HG03159 (cell line): ENCODE measurements around the gene DNER.
"Not testable (repeated sequence)": the region's sequence is repeated elsewhere in the genome, so short reads cannot be mapped to it uniquely, and the experiment has no call there.

Source experiments
- ATAC-seq: cut with Tn5 transposase; IDR thresholded peaks from one replicate; pipeline ENCODE4 v1.9.1; 2021; ENCODE audit warnings: mild to moderate bottlenecking, moderate library complexity; ENCODE audit not compliant: unreplicated experiment

DNER gene

DNA sequence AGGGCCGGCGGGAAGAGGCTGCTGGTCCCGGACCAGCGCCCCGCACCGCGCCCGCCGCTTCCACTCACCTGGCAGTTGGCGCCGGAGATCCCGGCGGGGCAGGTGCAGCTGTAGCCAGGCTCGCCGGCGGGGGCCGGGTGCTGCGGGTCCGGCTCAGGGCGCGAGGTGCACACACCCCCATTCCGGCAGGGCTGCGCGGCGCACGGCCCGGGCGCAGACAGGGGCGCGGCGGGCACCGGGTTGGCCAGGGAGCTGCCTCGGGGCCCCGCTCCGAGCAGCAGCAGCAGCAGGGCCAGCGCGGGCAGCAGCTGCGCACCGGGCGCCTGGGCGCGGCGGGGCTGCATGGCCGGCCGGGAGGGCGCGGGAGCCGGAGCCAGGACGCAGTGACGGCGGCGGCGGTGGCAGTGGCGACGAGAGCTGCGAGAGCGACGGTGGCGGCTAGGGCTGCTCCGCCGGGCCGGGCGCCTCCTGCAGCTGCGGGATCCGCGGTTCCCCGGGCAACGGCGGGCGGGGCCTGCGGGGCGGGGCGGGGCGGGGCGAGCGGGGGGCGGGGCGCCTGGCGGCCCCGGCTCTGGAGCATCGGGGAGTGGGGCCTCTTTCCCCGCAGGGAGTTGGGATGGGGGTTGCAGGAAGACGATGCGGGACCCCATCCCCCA lies at the start of gene DNER:
Gene DNER (minus strand): TSS at position 476 of the 656 bp plus-strand sequence. CDS start 132 bp downstream, at position 344.
- peak; percentile 83 for ATAC-seq

DNA sequence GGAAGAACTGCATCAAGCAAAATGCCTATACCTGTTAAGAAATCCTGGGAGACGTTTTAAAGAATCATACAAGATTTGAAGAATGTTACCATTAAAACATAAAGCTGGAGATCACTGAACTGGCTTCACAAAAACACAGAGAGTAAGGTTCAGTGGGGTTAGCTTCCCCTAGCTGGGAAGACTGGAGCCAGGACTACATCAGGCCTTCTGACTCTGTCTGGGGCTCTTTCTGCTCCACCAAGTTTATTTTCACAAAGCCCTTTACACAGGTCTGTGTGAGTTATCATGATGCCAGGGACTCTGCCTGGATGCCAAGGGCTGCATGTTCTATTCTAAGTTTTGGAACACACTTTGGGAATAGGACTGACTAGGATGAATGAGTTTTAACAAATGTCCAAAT lies 47.3 kb upstream of the DNER start:
- no peak for ATAC-seq

- not testable (repeated sequence) for ATAC-seq
Observed at GRCh38 chr2:229757462-229757861, 43.1 kb upstream of the DNER start.

DNA sequence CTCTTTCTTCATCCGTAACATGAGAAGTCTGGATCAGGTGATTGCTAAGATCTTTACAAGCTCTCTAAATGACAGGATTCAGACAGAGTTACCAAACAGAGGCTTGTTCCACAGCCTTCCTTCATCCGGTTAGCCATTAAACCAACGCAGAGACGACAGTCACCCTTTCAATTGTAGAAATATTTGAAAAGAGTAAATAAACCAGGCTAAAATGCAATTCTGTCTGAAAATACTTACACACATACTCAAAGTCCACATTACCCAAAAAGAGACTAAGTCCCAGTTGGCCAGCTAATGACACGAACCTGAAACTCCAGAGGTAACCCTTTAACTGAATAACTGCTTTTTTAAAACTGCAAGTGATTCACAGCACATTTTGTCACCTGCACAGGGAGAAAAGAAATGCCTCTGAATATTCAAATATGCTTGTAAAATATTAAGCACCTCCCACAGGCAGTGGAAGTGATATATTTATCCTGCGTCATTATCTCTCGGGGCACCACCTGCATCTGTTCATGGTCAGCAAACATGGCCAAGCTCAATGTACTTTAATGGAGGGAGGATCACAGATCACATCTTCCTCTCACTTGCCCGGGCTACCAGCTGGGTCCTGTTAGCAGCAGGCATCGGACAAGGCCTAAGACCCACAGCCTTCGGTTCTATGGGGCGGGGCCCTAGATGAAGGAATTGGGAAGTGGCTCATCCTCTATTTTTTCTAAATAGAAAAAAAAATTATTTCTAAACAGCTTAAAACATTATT lies 38.8 kb upstream of the DNER start:
- ATAC-seq: no peak

- no peak for ATAC-seq
Observed at GRCh38 chr2:229749779-229750178, 35.4 kb upstream of the DNER start.

DNA sequence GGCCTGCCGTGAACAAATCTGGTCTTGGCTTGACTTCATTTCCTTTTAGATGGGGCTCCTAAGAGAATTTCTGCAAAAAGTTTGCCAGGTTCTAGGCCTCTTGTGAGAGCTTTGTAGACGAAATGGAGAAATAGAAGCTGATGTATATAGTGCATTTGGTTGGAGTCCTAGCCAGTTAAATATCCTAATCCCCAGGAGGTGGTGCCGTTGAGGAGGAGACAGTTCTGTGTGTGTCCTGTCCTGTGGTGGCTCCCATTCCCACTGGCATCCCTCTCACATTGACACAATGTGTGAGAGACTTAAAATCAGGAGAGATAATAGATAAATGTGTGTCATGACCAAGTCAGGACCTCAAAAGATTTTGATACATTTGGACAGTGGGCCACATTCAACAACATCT lies 34.6 kb upstream of the DNER start:
- no peak for ATAC-seq

GRCh38 chr2:229742691-229743090 lies 28.3 kb upstream of the DNER start:
- not testable (repeated sequence) for ATAC-seq

- ATAC-seq: no peak
Observed at GRCh38 chr2:229740279-229740678, 25.9 kb upstream of the DNER start.

DNA sequence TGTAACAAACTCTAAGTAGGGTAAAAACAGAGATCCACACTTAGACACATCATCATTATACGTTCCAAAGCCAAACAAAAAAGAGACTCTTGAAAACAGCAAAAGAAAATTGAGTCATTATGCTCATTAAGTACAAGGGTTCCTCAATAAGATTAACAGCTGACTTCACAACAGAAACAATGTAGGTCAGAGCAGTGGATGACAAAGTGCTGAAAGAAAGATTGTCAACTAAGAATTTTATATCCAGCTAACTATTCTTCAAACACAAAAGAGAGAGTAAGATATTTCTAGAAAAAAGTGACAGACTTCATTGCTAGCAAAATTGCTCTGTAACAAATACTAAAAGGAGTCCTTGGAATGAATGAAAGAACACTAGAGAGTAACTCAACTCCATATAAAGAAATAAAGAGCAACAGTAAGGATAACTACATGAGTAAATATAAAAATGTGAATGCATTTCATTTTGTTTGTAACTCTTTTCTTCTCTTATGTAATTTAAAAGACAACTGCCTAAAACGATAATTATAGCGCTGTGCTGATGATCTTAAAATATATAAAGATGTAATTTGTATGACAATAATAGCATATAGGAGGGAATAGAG lies 23.8 kb upstream of the DNER start:
- no peak for ATAC-seq

- no peak for ATAC-seq
Observed at GRCh38 chr2:229734410-229734809, 20.1 kb upstream of the DNER start.

DNA sequence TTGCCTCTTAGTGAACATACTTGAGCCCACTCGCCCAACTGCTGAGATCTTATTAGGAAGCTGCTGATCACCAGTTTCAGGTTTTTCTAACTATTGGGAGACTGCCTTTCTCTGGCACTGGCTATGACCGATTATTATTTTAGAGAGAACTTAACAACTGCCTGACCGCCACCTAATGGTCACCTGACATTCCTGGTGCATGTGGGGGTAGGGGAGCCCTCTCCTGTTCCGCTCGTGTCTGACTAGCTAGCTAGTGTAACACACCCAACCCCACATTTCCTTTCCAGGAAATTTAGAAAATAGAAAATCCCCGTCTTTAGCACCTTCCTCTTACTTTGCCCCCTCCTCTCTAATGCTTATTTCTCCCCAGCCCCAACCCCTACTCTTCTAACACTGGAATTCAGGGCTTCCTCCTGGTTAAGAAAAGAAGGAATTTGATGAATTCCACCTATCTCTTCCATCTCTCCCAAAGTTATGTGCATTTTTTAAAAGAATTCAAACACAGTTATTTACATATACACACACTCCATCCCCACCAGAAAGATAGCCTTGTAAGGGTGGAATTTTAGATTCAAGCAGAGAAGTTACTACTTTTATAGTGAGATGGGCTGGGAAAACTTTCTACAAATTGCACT lies 19.4 kb upstream of the DNER start:
- no peak for ATAC-seq

DNA sequence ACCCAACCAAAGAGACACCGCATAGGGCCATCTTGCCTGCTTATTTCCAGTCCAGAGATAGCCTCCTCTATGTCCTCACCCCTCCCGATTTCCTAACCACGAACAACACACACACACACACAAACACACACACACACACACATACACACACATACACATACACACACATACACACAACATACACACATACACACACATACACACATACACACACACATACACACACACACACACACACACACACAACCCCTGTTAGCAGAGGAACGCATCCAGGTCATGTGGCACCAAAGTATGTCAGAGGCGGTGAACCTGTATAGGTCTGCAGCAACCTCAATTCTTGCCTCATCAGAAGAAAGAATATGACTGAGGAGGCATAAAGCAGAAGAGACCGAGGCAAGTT lies 18.5 kb upstream of the DNER start:
- no peak for ATAC-seq

DNA sequence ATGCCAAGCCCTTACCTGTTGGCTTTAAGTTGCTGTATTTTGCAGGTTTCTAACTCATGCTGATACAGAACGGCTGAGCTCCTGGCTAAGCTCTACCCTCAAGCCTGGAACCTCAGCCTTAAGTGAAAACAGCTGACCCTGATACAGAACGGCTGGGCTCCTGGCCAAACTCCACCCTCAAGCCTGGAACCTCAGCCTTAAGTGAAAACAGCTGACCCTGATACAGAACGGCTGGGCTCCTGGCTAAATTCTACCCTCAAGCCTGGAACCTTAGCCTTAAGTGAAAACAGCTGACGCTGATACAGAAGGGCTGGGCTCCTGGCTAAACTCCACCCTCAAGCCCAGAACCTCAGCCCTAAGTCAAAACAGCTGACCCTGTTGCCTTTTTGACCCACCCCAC lies 17.6 kb upstream of the DNER start:
- no peak for ATAC-seq

DNA sequence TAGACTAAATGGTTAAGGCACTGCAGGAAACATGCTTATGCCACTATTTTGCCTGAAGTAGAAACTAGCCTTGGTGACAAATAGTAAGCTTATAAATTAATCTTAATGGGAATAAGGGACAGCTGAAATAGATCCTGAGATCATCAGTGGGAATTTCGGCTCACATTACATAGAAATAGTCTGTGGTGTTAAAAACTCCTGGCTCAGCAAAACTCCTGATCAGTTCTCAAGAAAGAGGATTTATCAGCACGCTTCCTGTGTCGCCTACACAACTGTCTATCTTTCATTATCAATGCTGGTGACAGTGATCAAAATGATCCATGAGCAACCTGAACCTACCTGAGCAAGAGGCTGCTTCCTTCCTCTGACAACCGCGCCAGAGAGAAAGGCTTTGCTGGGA lies 17.0 kb upstream of the DNER start:
- ATAC-seq: no peak

GRCh38 chr2:229728370-229728769 lies 14.0 kb upstream of the DNER start:
- ATAC-seq: no peak

GRCh38 chr2:229726643-229727042 lies 12.3 kb upstream of the DNER start:
- no peak for ATAC-seq

DNA sequence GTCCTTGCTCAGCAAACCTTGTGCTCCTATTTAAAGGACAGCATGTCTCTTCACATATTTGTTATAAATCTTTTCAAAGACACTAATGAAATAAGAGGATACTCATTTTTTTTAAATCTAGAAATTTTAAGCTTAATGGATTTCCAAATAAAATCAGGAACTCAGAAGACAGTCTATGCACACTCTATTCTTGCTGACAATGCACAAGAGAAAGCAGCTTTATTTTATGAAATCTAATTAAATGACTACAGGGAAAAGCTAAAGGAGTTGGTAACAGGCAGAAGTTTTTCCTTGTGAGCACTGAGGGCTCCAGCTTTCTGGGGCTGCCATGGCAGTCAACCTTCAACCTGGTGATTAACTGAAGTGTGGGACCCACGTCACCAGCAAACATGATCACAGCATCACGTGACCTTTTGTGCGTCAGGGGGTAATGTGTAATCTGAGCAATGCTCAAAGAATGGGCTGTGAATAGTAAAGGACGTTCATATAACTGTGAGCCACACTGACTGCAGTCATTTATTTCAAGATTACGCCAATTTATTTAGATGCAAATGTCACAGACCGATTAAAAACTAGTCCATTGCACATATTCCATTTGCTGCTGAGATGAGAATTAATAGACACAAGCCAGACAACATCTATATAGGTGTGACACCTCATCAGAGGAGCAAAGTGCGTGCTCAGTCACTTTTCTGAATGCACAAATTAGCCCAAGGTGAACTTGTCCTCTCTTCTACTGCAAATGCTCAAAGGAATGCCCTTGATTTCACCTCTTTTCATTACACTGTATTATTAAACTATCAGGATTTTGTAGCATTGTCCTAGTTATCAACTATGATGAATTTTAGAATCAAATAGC lies 11.6 kb upstream of the DNER start:
- no peak for ATAC-seq

DNA sequence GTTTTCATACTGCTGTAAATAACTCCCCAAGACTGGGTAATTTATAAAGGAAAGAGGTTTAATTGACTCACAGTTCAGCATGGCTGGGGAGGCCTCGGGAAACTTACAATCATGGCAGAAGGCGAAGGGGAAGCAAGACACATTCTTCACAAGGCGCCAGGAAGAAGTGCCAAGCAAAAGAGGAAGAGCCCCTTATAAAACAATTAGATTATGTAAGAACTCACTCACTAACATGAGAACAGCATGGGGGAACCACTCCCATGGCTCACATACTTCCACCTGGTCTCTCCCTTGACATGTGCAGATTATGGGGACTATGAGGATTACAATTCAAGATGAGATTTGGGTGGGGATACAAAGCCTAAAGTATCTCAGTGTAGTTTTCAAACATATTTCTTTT lies 8.8 kb upstream of the DNER start:
- not testable (repeated sequence) for ATAC-seq

- no peak for ATAC-seq
Observed at GRCh38 chr2:229719926-229720647, 5.7 kb upstream of the DNER start.

- no peak for ATAC-seq
Observed at GRCh38 chr2:229718057-229718456, 3.7 kb upstream of the DNER start.
